ENCODE measurements around the gene MXRA8.

- no peak for TF ChIP-seq EZH2 (IDR thresholded peaks at IDR 0.05; ENCODE audit: borderline replicate concordance, low read depth, low read length, severe bottlenecking)
- TF ChIP-seq, protein P1, sequence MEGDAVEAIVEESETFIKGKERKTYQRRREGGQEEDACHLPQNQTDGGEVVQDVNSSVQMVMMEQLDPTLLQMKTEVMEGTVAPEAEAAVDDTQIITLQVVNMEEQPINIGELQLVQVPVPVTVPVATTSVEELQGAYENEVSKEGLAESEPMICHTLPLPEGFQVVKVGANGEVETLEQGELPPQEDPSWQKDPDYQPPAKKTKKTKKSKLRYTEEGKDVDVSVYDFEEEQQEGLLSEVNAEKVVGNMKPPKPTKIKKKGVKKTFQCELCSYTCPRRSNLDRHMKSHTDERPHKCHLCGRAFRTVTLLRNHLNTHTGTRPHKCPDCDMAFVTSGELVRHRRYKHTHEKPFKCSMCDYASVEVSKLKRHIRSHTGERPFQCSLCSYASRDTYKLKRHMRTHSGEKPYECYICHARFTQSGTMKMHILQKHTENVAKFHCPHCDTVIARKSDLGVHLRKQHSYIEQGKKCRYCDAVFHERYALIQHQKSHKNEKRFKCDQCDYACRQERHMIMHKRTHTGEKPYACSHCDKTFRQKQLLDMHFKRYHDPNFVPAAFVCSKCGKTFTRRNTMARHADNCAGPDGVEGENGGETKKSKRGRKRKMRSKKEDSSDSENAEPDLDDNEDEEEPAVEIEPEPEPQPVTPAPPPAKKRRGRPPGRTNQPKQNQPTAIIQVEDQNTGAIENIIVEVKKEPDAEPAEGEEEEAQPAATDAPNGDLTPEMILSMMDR (IDR thresholded peaks at IDR 0.05; ENCODE audit: borderline replicate concordance, extremely low read depth, low read length, poor library complexity, severe bottlenecking), result no peak
These were observed 51.0 kb downstream of the MXRA8 start for GRCh38 chr1:1307261-1307922.

Data from DND-41 (cell line).